LNCaP clone FGC (cell line): ENCODE data around the gene PHF21A.

Source experiments
- DNase-seq: peaks from one replicate; pipeline ENCODE4 v3.0.0-alpha.2; 2011; ENCODE audit warnings: low read depth
- H3K4me3 ChIP-seq: 2 replicates; pipeline ENCODE4 v1.5.1; 2011; ENCODE audit warnings: mild to moderate bottlenecking, low read depth, low read length, control low read depth
- CTCF ChIP-seq: IDR thresholded peaks from 2 replicates; pipeline ENCODE4 v1.5.1; 2012; ENCODE audit warnings: mild to moderate bottlenecking; ENCODE audit not compliant: control insufficient read depth, insufficient read depth; ENCODE audit errors: extremely low read depth

The PHF21A gene

GRCh38 chr11:46149342-46149741, 28.1 kb upstream of the PHF21A start:
- no peak for DNase-seq
- TF ChIP-seq CTCF: no peak
- no peak overlapping the region for H3K4me3 ChIP-seq

DNA sequence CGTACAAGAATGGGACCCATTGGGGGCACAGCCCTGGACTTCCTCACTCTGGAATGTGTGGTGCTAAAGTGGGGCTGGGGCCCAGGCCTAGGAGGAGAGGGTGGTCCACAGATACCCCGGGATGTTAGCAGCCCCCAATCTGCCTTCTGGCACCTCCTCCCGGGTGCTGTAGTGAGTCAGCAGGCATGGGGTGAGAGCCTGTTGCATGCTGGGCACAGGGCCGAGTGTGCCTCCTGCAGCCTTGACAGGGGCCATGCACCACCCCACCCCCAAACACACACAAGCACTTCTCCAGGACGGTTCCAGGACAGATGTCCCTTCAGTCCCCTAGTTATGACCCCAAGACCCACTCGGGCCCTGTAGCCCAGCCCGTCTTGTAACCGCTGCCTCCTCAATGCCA, 23.5 kb upstream of the PHF21A start:
- no peak for TF ChIP-seq CTCF
- H3K4me3 ChIP-seq: no peak overlapping the region
- DNase-seq: no peak

DNA sequence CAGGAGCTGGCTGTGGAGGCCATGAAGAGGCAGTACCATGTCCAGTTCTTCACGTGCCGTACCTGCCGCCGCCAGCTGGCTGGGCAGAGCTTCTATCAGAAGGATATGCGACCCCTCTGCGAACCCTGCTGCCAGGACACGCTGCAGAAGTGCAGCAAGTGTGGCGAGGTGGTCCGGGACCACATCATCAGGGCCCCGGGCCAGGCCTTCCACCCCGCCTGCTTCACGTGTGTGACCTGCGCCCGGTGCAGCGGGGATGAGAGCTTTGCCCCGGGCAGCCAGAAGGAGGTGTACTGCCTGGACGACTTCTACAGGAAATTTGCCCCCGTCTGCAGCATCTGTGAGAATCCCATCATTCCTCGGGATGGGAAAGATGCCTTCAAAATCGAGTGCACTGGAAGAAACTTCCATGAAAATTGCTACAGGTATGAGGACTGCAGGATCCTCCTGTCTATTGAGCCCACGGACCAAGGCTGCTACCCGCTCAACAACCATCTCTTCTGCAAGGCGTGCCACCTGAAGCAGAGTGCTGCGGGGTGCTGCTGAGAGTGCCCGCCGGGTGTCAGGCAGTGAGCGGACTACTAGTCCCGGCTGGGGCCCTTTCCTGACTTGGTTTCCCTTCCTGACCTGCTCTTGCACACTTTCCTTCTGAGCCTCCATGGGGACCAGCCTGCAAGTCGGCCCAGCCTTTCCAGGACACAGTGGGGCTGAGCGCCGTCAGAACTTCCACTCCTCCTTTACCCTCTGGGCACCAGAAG, 22.0 kb upstream of the PHF21A start:
- DNase-seq: no peak
- no peak for TF ChIP-seq CTCF
- H3K4me3 ChIP-seq: no peak overlapping the region

- no peak for DNase-seq
- H3K4me3 ChIP-seq: no peak overlapping the region
- no peak for TF ChIP-seq CTCF
Measured at GRCh38 chr11:46142561-46142960, 21.3 kb upstream of the PHF21A start.

DNA sequence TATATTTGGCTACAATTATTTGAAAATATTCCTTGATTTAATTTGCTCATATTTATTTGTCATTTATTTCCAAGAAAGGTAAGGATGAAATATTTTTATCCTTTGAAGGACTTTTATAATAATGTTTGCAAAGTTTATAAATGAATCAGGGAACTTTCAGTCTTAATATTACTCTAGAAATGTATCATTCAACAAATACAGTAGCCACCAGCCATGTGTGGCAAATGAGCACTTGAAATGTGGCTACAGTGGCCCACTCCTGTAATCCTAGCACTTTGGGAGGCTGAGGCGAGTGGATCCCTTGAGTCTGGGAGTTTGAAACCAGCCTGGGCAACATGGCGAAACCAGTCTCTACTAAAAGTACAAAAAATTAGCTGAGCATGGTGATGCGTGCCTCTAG, 20.3 kb upstream of the PHF21A start:
- no peak overlapping the region for H3K4me3 ChIP-seq
- no peak for DNase-seq
- no peak for TF ChIP-seq CTCF

- DNase-seq: no peak
- TF ChIP-seq CTCF: no peak
- H3K4me3 ChIP-seq: no peak overlapping the region
Measured at GRCh38 chr11:46134540-46134939, 13.3 kb upstream of the PHF21A start.

- no peak for TF ChIP-seq CTCF
- no peak overlapping the region for H3K4me3 ChIP-seq
- DNase-seq: no peak
Measured at GRCh38 chr11:46134061-46134460, 12.8 kb upstream of the PHF21A start.
